Osteocyte (in vitro differentiated cells): ENCODE measurements around the gene XIAP. TPM values are rescaled to one million over a fixed set of nuclear protein-coding genes. Genes with fewer than 3 reads are reported as not detected.

ENCODE experiments used
- DNase-seq: peaks from one replicate; pipeline ENCODE4 v3.0.0; 2021; ENCODE audit warnings: mixed read lengths; ENCODE audit not compliant: unreplicated experiment; ENCODE audit errors: extremely low spot score
- H3K27ac Mint-ChIP-seq: one replicate; pipeline ENCODE4 v1.8.0; 2021; ENCODE audit warnings: mild to moderate bottlenecking, mixed read lengths; ENCODE audit not compliant: unreplicated experiment
- H3K27me3 Mint-ChIP-seq: one replicate; pipeline ENCODE4 v1.8.0; 2021; ENCODE audit warnings: mixed read lengths; ENCODE audit not compliant: unreplicated experiment
- H3K36me3 Mint-ChIP-seq: one replicate; pipeline ENCODE4 v1.8.0; 2021; ENCODE audit warnings: mixed read lengths; ENCODE audit not compliant: unreplicated experiment
- H3K4me1 Mint-ChIP-seq: one replicate; pipeline ENCODE4 v1.8.0; 2021; ENCODE audit warnings: mixed read lengths; ENCODE audit not compliant: unreplicated experiment
- H3K4me3 Mint-ChIP-seq: one replicate; pipeline ENCODE4 v1.8.0; 2021; ENCODE audit warnings: mild to moderate bottlenecking, moderate library complexity, mixed read lengths; ENCODE audit not compliant: unreplicated experiment
- H3K9me3 Mint-ChIP-seq: one replicate; pipeline ENCODE4 v1.8.0; 2021; ENCODE audit warnings: mixed read lengths; ENCODE audit not compliant: unreplicated experiment
- CTCF ChIP-seq: fragments of 200-600 bp; sonication (generic); IDR thresholded peaks from 2 replicates; pipeline ENCODE4 v1.5.0; 2021; ENCODE audit warnings: antibody characterized with exemption, mild to moderate bottlenecking, moderate library complexity
- total RNA-seq: library from RNA; stranded (reverse); gene quantifications from 2 replicates; pipeline ENCODE4 v1.2.1, GENCODE V29; 2021

Gene XIAP
- total RNA-seq, 1 donor from 2014 or later = 52.7 TPM

GRCh38 chrX:123859409-123859845 is 426 bp upstream of the XIAP start:
- peak overlapping the region; percentile 86 for H3K27ac Mint-ChIP-seq
- H3K27me3 Mint-ChIP-seq = no peaks in the 10 kb centered on the region
- H3K4me1 Mint-ChIP-seq = peaks cover 15% of the 10 kb centered on the region
- H3K36me3 Mint-ChIP-seq = no peaks in the 10 kb centered on the region
- DNase-seq = no peak
- peaks cover 12% of the 10 kb centered on the region for H3K9me3 Mint-ChIP-seq
- TF ChIP-seq CTCF = no peak
- H3K4me3 Mint-ChIP-seq = peak overlapping the region; percentile 81

- Mint-ChIP-seq H3K27me3 (no peaks in the 10 kb centered on the region), H3K4me1 (peaks cover 17% of the 10 kb centered on the region), H3K4me3 (peak overlapping the region; percentile 81), H3K36me3 (peaks cover 2% of the 10 kb centered on the region), H3K27ac (peak overlapping the region; percentile 86), H3K9me3 (peaks cover 12% of the 10 kb centered on the region)
- DNase-seq = no peak
- no peak for TF ChIP-seq CTCF
These were observed 1.1 kb downstream of the XIAP start for GRCh38 chrX:123860983-123861382.

GRCh38 chrX:123869488-123869887 is 9.6 kb downstream of the XIAP start:
- no peak overlapping the region for H3K4me3 Mint-ChIP-seq
- no peak overlapping the region for H3K27ac Mint-ChIP-seq
- peaks cover 2% of the 10 kb centered on the region for H3K36me3 Mint-ChIP-seq
- no peaks in the 10 kb centered on the region for H3K9me3 Mint-ChIP-seq
- no peak for TF ChIP-seq CTCF
- no peaks in the 10 kb centered on the region for H3K27me3 Mint-ChIP-seq
- no peak for DNase-seq
- peaks cover 5% of the 10 kb centered on the region for H3K4me1 Mint-ChIP-seq

- Mint-ChIP-seq H3K27me3 (no peaks in the 10 kb centered on the region), H3K27ac (no peak overlapping the region), H3K9me3 (no peaks in the 10 kb centered on the region), H3K4me1 (peaks cover 2% of the 10 kb centered on the region), H3K36me3 (no peaks in the 10 kb centered on the region), H3K4me3 (no peak overlapping the region)
- no peak for TF ChIP-seq CTCF
- DNase-seq = no peak
These were observed 11.5 kb downstream of the XIAP start for GRCh38 chrX:123871309-123871708.

- Mint-ChIP-seq H3K36me3 (peaks cover 2% of the 10 kb centered on the region), H3K27ac (no peak overlapping the region), H3K9me3 (no peaks in the 10 kb centered on the region), H3K27me3 (no peaks in the 10 kb centered on the region), H3K4me3 (no peak overlapping the region), H3K4me1 (peaks cover 18% of the 10 kb centered on the region)
- DNase-seq = no peak
- TF ChIP-seq CTCF = no peak
These were observed 14.1 kb downstream of the XIAP start for GRCh38 chrX:123873956-123874355.
